Vagina (tissue), 2 donors: ENCODE data around the gene JUN.

Source experiments
- CTCF ChIP-seq, 3 experiments: fragments of 450-650 bp in 2 of 3; fragments of 200-600 bp in 1 of 3; sonication (generic) in 1 of 3; IDR thresholded peaks; one replicate each; pipeline ENCODE4 v1.5.1; 2017 to 2019; ENCODE audit warnings: antibody characterized with exemption in 3 of 3, mild to moderate bottlenecking in 2 of 3, moderate library complexity in 2 of 3
- POLR2A ChIP-seq, 2 donors: fragments of 450-650 bp; IDR thresholded peaks; one replicate each; pipeline ENCODE4 v1.6.1; 2017; ENCODE audit warnings: antibody characterized with exemption in 2 of 2, mild to moderate bottlenecking in 2 of 2, moderate library complexity in 2 of 2
- POLR2AphosphoS5 ChIP-seq, 2 donors: sonication (generic); formaldehyde crosslinking; IDR thresholded peaks; one replicate each; pipeline ENCODE4 v1.9.0; 2017; ENCODE audit warnings: antibody characterized with exemption in 2 of 2, mild to moderate bottlenecking in 2 of 2, low read depth in 1 of 2; ENCODE audit not compliant: insufficient read depth in 1 of 2

- TF ChIP-seq CTCF (IDR thresholded peaks at IDR 0.05) = no peak
- no peak for TF ChIP-seq POLR2AphosphoS5 (IDR thresholded peaks at IDR 0.05; ENCODE audit: insufficient read depth in 1 of 2, low read depth in 1 of 2)
- no peak for TF ChIP-seq POLR2A (IDR thresholded peaks at IDR 0.05)
Measured at GRCh38 chr1:58833166-58833565, 49.3 kb upstream of the JUN start.
